Hepatocyte (in vitro differentiated cells): ENCODE results near the gene TXLNA.

Experiments used
- EZH2 ChIP-seq: fragments of 200-600 bp; sonication (generic); IDR thresholded peaks from 2 replicates; pipeline ENCODE4 v1.6.1; 2016; ENCODE audit warnings: antibody characterized with exemption, mild to moderate bottlenecking, borderline replicate concordance
- TF ChIP-seq, protein P1 (sequence below): fragments of 200-600 bp; sonication (generic); IDR thresholded peaks from 2 replicates; pipeline ENCODE4 v1.5.1; 2016; ENCODE audit warnings: antibody characterized with exemption, mild to moderate bottlenecking; ENCODE audit not compliant: poor library complexity

DNA sequence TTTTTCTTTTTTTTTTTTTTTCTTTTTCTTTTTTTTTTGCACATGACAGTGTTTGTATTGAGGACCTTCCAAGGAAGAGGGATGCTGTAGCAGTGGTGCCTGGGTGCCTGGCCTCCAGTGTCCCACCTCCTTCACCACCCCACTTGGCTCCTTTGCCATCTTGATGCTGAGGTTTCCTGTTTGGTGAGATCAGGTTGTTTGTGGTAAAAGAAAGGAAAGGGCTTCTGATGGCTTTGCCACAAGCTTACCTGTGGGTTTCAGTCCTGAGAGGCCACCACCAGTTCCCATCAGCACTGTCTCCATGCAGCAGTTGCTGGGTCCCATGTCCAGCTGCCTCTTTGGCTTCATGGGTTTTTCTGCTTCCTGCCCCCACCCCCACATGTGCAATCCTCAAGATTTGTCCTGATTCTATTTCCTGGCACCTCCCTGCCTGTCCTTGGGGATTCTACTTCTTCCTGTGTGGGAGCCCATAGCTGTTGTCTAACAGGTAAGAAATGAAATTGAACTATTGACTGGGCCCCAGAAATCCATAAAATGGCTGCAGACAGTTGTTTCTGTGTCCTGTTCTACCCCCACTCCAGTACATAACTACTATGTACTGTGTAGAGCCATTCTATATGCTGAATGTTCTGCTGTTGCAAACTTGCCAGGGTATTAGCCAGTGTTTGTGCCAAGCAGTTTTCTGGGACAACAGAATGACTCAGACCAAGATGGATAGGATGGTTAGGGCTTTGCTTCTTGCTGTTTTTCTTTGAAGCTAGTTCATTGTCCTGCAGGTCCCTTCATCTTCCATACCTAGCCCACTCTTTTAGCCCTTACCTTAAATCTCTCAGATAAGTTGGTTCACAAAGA lies 16.7 kb downstream of the TXLNA start:
- TF ChIP-seq, protein P1, sequence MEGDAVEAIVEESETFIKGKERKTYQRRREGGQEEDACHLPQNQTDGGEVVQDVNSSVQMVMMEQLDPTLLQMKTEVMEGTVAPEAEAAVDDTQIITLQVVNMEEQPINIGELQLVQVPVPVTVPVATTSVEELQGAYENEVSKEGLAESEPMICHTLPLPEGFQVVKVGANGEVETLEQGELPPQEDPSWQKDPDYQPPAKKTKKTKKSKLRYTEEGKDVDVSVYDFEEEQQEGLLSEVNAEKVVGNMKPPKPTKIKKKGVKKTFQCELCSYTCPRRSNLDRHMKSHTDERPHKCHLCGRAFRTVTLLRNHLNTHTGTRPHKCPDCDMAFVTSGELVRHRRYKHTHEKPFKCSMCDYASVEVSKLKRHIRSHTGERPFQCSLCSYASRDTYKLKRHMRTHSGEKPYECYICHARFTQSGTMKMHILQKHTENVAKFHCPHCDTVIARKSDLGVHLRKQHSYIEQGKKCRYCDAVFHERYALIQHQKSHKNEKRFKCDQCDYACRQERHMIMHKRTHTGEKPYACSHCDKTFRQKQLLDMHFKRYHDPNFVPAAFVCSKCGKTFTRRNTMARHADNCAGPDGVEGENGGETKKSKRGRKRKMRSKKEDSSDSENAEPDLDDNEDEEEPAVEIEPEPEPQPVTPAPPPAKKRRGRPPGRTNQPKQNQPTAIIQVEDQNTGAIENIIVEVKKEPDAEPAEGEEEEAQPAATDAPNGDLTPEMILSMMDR, result no peak
- TF ChIP-seq EZH2, result no peak
